Activated CD4-positive, alpha-beta T cell treated with anti-CD3 and anti-CD28 coated beads for 1 hour (primary cell): Measurements from ENCODE around the gene PPP3R1.
"Not testable (repeated sequence)": the region's sequence is repeated elsewhere in the genome, so short reads cannot be mapped to it uniquely, and the experiment has no call there.

Experiments
- DNase-seq: peaks from one replicate; pipeline ENCODE4 v3.0.0-alpha.2; 2020

Gene PPP3R1

DNA sequence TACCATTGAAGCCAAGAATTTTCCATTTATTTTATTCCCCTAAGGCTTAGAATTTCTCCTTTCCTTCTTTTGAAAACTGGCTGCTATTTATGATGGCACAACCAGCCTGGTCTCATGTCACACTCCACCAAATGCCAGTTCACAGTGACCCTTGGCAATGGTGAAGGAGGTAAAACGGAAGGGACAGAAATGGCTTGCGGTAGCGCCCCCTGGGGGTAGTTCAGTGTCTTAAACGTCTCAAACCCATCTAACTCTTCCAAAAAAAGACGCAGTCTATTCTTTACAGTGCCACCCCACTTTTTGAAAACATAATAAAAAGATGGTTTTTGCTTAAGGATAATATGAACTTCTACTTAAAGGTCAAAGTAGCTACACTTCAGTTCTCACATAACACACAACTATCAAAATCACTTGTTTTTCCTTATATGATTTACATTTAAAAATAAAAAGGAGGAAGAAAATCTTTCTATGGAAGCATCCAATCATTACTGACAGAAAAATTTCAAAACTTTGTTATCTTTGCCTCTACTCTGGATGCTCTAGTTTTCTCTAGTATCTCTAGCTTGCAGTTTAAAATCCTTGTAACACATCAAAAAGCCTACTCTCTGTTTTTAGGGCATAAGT lies 66.7 kb downstream of the PPP3R1 start:
- no peak for DNase-seq

DNA sequence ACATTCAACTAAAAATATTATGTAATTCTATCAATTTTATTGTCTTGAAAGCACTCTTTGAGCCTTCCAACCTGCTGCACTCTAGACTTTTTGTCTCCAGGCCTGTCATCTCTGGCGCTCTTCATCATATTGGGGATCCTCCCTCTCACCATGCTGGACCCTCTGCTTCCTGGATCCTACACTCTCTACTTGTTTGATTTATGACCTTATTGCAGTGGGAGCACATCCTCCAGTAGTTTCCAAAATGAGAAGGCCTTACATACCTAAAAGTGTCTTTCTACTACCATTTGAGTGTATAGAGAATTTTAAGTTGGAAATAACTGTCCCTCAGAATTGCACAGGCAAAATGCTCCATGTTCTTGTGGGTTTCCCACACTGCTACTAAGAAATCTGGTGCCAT lies 69.4 kb downstream of the PPP3R1 start:
- no peak for DNase-seq

DNA sequence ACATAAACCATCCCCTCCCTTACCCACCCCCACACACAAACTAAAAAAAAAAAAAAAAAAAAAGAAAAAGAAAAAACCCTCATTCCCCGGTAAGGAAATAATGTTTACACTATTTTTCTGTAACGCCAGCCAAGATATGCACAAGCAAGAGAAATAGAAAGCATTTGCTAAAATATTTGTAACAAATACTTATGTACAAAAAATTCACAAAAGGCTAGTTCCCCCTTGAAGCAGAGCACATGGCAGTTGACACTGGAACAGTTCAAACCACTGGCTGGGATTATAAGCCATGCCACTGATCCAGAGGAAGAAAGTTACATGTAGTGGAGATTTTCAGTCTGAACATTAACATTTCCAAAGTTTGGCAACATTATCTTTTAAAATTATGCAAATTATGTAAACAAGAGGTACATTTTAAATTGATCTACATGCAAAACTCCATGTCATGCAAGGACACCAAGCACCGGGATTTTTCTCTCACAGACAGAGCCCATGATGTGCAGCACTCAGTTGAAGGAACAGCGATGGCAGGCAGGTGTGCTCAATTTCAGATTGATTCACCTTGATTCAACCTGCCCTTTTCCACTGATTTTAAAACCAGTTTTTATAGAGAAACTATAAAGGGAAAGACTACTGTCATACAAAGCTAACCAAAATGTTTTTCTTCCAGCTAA lies 73.2 kb downstream of the PPP3R1 start:
- DNase-seq, result no peak

DNA sequence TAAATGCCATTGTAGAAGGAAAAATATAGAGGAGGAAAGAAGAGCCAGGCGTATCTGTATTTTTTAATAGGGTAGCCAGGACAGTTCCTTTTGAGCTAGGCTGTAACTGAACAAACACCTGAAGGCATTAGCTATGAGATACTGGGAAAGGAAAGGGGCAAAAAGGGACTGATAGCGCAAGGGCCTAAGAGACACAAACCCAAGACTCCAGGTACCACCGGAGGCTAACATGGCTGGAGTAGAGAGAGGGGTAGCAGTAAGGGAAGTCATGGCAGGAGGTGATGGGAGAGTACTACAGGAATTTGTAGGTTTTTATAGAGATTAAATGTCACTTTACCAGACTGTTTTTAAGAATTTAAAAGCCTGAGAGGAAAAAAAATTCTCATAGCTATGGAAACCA lies 73.9 kb downstream of the PPP3R1 start:
- DNase-seq, result no peak

DNA sequence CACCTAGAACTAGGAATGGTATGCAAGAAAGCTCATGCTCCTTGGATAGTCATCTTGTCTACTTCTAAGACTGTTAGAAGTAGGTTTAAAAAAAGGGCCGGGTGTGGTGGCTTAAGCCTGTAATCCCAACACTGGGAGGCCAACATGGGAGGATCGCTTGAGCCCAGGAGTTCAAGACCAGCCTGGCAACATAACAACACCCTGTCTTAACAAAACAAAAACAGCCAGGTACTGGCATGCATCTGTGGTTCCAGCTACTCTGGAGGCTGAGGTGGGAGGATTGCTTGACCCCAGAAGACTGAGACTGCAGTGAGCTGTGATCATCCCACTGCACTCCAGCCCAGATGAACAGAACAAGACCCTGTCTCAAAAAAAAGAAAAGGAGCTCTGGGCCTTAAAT lies 74.8 kb downstream of the PPP3R1 start:
- DNase-seq, result no peak

DNA sequence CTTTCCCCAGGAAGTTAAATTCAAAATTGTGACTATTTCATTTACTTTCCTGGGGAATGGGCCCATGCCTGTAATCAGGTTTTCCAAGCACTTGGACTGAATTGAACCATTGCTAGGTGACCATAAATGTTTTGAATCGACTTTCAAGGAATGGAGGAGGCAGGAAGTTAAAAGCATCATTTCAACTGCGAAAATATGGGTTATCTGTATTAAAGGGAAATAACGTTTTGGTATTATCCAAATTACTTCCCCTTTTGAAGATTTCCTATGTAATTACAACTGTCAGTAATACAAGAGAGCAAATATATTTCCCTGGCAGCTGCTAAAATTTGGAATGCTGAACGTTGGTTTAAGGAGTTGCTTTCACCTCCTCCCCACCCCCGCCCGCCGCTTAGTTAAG lies 75.7 kb downstream of the PPP3R1 start:
- DNase-seq, result no peak

DNA sequence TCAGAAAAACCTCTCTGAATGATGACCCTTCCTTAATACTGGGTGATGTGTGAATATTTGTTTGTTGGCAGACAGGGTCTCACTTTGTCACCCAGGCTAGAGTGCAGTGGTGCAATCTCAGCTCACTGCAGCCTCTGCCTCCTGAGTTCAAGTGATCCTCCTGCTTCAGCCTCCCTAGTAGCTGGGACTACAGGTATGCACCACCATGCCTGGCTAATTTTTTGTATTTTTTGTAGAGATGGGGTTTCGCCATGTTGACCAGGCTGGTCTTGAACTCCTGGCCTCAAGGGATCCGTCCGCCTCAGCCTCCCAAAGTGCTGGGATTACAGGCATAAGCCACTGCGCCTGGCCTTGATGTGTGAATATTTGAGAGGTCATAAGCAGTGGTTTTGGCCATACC lies 77.1 kb downstream of the PPP3R1 start:
- not testable (repeated sequence) for DNase-seq

DNA sequence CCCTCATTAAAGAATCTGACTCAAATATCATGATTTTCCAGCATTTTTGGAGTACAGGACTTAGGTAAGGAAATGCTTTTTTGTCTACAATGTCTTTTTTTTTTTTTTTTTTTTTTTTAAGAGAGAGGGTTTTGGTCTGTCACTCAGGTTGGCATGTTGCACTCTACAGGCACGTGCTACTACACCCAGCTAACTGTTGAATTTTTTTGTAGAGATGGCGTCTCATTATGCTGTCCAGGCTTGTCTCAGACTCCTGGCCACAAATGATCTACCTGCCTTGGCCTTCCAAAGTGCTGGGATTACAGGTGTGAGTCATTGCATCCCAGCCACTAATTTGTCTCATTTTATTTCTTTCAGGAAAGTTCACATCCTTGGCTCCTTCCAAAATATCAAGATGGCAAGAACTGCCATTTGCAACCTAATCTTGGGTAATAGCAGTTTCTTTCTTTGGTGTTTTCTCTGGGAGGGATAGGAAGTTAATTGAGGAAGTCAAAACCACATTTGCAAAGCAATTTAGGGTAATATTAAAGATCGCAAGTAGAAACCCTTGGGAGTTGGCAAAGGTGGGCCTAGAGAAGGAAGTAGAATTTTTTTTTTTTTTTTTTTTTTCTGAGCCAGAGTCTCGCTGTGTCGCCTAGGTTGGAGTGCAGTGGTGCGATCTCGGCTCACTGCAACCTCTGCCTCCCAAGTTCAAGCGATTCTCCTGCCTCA lies 79.2 kb downstream of the PPP3R1 start:
- no peak for DNase-seq

DNA sequence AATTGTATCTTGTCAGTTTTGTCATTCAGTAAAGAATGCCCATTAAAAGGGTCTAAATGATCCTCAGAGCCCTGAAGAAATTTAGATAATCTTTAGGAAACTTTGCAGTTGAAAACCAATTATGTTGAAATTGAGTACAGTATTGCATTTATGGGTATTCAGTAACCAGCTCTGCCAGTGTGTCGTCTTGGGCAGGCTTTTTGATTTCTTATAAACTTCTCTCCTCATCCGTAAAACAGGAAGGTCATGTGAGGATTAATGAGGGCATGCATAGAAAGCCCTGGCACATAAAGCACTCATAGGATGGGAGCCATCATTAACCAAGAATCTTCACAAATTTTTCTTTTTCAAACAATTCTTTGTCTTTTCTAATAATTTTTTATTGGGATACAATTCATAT lies 79.8 kb downstream of the PPP3R1 start:
- no peak for DNase-seq

DNA sequence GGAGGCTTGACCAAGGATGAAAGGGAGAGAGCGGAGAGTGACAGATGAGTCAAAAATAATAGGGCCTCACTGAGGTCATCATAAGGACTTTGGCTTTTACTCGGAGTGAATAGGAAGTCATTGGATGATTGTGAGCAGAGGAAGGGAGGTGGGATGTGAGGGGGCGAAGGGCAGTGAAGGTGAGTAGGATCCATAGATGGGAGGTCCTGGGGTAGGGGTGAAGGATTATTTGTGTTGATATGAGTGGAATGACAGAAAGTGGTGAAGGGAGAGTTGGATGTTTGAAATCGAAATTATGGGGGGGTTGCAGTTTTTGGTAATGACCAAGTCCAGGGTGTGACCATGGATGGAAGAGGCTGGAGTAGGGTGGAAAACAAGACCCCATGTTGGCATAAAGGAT lies 80.6 kb downstream of the PPP3R1 start:
- no peak for DNase-seq

DNA sequence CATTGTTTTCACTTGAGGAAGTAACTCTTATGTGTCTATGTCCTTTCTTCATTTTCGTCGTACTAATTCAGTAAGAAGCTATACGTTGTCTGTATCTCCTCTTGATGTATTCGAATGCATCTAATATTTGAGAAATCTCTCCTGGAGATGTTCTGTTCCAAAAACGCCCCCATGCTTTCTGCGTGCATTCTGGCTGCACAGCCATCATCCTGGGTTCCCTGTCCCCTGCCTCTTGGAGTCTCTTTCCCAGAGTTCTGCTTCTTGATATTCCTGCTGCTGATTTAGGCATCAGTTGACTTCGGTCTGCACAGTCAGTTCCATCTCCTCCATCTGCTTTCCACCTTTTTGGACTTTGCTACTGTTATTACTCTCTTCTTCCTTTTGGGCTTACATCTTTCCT lies 81.2 kb downstream of the PPP3R1 start:
- no peak for DNase-seq

DNA sequence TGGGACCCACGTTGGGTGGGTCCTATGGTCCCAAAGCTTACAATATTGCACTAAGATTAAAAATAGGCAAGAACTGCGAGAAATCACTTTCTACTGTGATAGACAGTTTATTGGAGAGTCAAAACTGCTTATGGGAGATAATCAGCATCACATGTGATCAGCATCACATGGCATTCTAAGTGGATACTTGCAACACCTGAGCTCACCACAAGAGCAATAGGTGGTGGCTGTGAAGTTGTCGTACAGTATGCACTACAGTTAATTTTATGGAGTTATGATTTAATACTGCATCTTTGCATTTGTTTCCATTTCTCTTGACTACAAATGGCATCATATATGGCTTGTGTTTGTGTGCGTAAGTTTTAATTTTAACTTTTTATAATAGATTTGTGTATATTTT lies 83.0 kb downstream of the PPP3R1 start:
- DNase-seq, result no peak

DNA sequence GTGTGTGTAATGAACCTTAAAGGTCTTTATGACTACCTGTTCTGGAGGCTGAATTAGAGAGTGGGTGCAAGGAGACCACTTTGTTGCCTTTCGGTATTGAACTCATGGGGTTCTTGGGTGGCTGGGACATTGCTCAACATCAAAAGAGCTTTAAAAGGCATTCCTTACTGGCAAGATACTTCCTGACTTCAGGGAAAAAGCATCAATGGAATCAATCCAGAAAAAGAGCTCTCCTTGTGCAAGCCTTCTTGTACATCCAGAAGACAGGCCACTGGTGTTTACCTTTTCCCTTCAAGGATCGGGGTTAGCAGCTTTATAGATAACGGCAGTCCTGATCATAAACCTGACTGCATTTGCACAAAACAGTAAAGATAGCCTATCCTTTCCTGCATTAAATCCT lies 85.1 kb downstream of the PPP3R1 start:
- DNase-seq, result no peak

DNA sequence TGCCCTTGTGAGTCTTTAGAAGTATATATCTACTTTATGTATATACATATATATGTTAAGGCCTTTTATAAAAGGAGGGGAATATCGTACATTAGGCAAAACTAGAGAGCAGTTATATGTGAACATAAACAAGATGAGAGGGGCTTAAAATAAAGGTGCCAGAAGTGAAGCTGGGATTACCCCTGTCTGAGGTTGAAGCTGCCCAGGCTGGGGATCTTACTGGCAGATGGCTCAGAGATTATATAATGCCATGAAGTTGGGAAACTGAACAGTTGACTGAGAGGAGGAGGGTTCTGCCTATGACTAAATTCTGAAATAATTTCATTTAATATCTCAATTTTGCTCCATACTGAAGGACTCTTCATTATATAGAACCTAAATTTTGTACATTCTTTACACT lies 88.7 kb downstream of the PPP3R1 start:
- no peak for DNase-seq

DNA sequence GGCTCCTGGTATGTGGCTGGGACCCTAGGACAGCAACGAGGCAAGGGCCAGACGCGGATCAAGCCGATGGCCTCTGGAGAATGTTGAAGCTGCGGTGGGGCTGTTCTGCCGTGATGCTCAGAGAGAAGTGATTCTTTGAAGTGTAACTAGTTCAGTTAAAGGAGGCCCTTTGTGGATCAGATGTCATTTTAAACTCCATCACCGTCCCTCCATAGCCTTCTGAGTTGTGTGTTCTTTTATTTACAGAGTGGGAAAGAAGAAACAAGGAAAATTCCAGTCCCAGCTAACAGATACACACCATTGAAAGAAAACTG lies 94.2 kb downstream of the PPP3R1 start:
- no peak for DNase-seq

DNA sequence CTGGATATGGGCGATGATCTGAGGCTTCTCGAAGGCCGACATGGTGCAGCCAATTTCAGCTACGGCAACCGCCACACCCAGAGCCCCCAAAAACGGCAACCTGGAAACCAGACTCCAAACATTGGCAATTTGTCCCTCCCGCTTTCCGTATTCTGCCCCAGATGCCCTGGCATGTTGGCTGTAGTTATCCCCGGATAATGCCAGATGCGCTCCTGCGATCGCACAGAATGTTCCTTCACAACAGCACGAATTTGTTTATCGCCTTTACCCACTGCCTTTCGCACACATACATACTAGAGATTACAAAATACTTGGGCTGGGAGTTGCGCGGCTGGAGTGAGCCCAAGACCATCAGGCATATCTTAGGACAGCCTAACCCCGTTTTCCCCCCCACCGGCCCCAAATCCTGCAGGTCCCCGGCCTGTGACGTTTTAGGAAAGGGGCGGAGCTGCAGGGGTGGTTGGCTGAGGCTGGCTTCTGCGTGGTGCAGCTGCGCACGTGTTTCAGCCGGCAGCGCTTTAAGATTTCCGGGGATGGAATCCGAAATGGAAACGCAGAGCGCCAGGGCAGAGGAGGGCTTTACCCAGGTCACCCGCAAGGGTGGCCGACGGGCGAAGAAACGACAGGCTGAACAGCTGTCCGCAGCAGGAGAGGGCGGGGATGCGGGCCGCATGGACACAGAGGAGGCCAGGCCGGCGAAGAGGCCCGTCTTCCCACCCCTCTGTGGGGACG lies 94.8 kb downstream of the PPP3R1 start, which contains the start of gene PNO1:
Gene PNO1 (plus strand): TSS at position 487 of the 732 bp plus-strand sequence. CDS start 47 bp downstream, at position 534.
- DNase-seq, result peak; percentile 96

DNA sequence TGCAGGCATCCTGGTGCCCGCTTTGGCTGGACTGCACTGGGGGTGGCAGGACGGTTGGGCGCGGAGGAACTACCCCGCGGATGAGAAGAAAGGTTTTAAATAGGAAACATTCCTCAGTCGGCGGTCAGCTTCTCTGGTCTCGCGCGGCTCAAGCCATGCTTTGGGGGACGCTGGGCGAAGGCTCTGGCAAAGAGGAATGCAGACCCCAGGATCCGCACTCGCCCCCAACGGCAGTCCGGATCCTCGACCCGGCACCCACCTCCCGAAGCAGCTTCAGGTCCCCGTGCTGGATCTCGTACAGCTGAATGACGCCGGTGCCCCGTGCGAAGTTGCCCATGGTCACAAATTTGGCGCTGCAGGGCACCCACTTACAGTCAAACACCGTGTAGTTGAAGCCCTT lies 95.3 kb downstream of the PPP3R1 start:
- DNase-seq, result no peak

DNA sequence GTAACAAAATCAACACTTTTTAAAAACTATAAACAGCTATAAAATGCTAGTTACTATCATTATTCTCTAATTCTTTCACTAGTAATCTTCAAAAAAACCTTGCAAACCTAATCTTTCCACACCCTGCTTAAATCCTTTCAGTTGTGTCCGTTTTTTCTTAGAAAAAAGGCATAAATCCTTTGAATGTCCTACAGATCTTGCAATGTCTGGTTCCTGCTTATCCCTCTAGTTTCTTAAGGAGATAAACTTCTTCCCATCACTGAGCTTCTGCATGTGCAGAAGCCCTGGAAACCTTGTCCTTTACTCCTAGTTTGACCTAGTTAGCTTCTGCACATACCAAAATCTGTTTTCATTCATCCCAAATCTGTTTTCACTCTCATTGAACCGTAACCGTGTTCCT lies 95.9 kb downstream of the PPP3R1 start:
- DNase-seq, result no peak

DNA sequence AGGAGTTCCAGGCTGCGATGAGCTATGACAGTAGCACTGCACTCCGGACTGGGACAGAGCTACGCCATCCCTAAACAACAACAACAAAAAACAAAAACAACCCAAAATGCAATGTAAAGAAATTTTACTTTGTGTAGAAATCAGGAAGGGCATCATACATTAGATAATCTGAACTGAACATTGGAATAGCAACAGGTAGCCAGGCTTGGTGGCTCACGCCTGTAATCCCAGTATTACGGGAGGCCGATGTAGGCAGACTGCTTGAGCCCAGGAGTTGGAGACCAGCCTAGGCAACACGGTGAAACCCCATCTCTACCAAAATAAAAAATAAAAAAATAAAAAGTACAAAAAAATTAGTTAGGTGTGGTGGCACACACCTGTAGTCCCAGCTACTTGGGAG lies 96.7 kb downstream of the PPP3R1 start:
- no peak for DNase-seq

DNA sequence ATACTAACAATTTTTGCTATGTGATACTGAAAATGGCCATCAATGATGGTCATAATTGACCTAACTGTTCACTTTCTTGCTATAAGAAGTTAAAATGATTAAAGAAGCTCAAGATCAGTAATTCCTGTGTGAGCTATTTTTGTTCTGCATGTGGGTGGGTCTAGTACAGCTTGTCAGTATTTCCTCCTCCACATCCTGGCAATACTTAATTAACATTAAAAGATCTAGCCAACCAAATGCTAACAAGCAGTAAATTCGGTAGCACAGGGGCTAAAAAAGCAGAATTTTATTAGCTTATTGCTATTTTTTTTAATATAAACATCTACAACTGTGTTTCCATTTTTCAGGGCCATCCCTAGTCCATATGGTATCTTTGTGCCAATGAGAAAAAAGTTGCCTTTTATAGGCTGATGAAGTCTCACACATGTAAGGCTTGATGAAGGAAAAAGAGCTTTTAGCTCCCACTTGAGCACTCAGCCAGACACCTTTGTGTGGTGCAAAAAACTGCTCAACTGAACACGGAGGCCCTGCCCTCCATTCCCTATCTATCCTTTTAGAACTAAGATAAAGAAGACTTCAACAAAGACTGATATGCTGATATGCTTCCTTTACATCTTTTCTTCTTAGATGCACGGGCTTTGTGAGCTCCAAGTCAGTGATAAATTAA lies 99.5 kb downstream of the PPP3R1 start:
- no peak for DNase-seq

DNA sequence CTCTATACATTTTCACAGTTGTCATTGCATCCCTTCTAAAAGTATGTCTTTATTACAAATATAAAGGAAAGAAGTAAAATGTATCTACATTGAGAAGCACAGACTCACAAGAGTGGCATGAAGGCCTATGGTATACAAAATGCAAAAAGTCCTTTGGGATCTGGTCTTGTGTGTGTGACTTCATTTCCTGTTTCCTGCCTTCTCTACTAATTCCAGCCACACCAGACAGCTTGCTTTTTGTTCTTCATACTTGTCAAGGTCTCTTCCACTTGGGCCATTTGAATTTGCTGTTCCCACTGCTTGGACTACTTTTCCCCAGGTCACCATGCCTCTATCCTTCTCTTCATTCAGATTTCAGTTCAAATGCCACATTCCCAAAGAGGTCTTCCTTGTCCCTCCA lies 101.3 kb downstream of the PPP3R1 start:
- DNase-seq, result no peak

DNA sequence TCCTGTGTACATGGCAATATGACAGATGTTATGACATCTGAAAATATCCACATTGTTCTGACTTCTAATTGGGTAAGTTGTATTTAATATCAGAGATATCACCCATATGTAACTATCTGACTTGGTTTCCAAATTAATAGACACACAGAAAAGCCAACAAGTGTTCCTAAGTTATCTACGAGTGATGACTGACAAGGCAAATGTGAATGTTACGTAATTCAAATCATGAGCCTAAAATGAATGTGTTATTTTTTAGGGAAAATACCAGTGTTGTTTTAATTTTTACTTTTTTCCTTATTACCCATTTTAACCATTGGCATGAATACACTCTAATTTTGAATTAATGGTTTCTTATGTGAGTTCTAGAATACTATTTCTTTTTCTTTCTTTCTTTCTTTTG lies 110.5 kb downstream of the PPP3R1 start:
- DNase-seq, result no peak
